ENCODE data around the gene STAT4. TPM values are rescaled to one million over a fixed set of nuclear protein-coding genes. Genes with fewer than 3 reads are reported as not detected.

Gene STAT4
- total RNA-seq, result 10 to 100 TPM; 38.0 to 51.7 TPM

DNA sequence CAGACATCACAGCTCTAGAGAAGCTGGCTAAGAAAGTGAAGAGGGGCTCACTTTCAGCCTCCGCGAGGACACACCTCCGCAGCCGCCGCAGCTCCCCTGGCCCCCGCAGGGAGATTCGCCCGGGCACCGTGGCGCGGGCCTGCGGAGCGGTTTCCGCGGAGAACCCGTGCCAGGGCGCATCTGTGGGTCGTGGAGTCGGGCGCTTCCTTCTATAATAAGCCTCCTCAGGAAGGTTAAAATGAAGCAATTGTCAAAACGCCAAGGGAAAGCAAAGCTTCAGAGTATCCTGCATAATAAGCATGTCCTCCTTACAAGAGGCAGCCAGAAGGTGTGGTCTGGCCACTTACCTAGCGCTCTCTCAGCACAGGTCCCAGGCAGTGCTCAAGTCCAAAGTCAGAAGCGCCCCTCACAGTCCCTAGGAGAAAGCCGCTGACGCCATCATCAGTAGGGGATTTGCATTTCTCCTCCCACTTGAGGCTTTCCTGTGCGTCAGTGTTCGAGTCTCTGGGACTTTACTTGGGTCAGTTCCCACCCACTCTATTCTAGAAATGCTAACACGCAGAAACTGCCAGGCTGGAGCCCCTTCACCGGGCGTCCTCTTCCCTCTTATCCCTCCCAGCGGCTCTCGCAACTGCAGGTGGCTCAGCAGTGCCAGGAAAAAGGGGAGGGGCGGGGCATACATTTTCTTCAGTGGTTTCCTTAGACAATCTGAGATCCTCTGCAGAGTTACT is at the start of gene STAT4:
Gene STAT4, minus strand, starts transcription at position 395 of the 731 bp plus-strand sequence. CDS start 2,791 bp downstream, outside the sequence.
- no peaks in the 10 kb centered on the region for H3K9me3 Mint-ChIP-seq
- peaks cover 47% of the 10 kb centered on the region for H3K4me1 Mint-ChIP-seq
- H3K4me3 Mint-ChIP-seq, result peak within 1 kb of the TSS; percentile 89
- ATAC-seq (replicated peaks), result peak; percentile 87
- H3K36me3 Mint-ChIP-seq (ENCODE audit: low read depth), result peaks cover 33% of the 10 kb centered on the region
- H3K27ac Mint-ChIP-seq, result peak within 1 kb of the TSS; percentile 92
- H3K27me3 Mint-ChIP-seq, result no peaks in the 10 kb centered on the region

DNA sequence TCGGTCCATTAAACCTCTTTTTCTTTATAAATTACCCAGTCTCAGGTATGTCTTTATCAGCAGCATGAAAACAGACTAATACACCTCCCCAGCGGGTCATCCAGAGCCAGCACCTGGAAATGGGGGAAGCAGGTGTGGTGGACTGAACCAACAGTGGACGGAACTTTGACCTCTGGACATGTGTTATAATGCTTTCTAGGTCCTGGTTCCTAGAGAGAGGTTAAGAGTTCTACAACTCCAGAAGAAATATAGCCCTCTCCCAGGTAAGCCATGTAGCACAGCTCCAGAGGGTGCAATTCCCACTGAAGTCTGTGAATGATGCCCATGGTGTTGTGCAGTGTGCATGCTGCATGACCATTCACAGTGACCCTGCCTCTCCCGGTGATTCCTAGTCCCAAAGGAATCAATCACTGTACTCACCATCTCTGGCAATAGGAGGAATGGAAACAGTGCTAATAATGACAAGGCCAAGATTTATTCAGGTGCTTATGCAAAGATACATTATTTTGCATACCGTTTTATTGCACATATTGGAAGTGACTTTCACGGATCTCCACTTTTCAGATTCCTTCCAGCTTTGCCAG is 49.2 kb upstream of the STAT4 start:
- peaks cover 15% of the 10 kb centered on the region for H3K4me1 Mint-ChIP-seq
- H3K27me3 Mint-ChIP-seq, result no peaks in the 10 kb centered on the region
- no peaks in the 10 kb centered on the region for H3K9me3 Mint-ChIP-seq

DNA sequence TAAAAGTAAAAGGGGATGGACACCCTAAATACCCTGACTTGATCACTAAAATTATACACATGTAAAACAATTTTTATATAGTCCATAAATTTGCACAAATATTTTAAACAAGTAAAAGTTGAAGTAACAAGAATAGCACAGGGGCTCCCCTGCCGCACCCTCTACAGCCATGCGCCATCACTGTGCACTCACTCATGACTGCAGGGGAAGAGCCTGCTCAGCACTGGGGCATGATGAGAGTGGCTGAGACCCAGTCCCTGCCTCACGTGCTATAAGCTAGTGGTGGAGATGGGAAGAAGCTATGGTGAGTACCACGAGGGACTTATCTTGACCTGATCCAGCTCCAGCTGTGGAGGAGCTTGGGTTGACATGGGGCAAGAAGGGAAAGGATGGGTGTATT is 47.5 kb upstream of the STAT4 start:
- Mint-ChIP-seq H3K27ac (no peak overlapping the region), H3K27me3 (no peaks in the 10 kb centered on the region), H3K9me3 (no peaks in the 10 kb centered on the region), H3K4me3 (no peak overlapping the region), H3K4me1 (peaks cover 19% of the 10 kb centered on the region), H3K36me3 (ENCODE audit: low read depth) (no peaks in the 10 kb centered on the region)
- no peak for ATAC-seq (replicated peaks)

More for the DNA sequence above, 49.2 kb upstream of the STAT4 start:
- Mint-ChIP-seq H3K27ac (no peak overlapping the region), H3K4me3 (no peak overlapping the region), H3K36me3 (ENCODE audit: low read depth) (no peaks in the 10 kb centered on the region)
- no peak for ATAC-seq (replicated peaks)

- Mint-ChIP-seq H3K27me3 (no peaks in the 10 kb centered on the region), H3K27ac (no peak overlapping the region), H3K9me3 (no peaks in the 10 kb centered on the region), H3K4me1 (peaks cover 12% of the 10 kb centered on the region), H3K36me3 (ENCODE audit: low read depth) (no peaks in the 10 kb centered on the region), H3K4me3 (no peak overlapping the region)
- ATAC-seq (replicated peaks), result no peak
Measured at GRCh38 chr2:191197096-191197495, 46.3 kb upstream of the STAT4 start.

GRCh38 chr2:191195021-191195420 is 44.2 kb upstream of the STAT4 start:
- H3K4me1 Mint-ChIP-seq, result peaks cover 14% of the 10 kb centered on the region
- no peak for ATAC-seq (replicated peaks)
- no peaks in the 10 kb centered on the region for H3K9me3 Mint-ChIP-seq
- H3K36me3 Mint-ChIP-seq (ENCODE audit: low read depth), result no peaks in the 10 kb centered on the region
- H3K4me3 Mint-ChIP-seq, result peak overlapping the region; percentile 48
- no peaks in the 10 kb centered on the region for H3K27me3 Mint-ChIP-seq
- H3K27ac Mint-ChIP-seq, result peak overlapping the region; percentile 65

- Mint-ChIP-seq H3K9me3 (no peaks in the 10 kb centered on the region), H3K36me3 (ENCODE audit: low read depth) (no peaks in the 10 kb centered on the region), H3K4me3 (no peak overlapping the region), H3K4me1 (peaks cover 23% of the 10 kb centered on the region), H3K27ac (no peak overlapping the region), H3K27me3 (no peaks in the 10 kb centered on the region)
- ATAC-seq (replicated peaks), result no peak
Measured at GRCh38 chr2:191190861-191191552, 40.2 kb upstream of the STAT4 start.

GRCh38 chr2:191190435-191190834 is 39.6 kb upstream of the STAT4 start:
- Mint-ChIP-seq H3K9me3 (no peaks in the 10 kb centered on the region), H3K4me3 (no peak overlapping the region), H3K27ac (no peak overlapping the region), H3K27me3 (no peaks in the 10 kb centered on the region), H3K4me1 (peaks cover 23% of the 10 kb centered on the region), H3K36me3 (ENCODE audit: low read depth) (no peaks in the 10 kb centered on the region)
- ATAC-seq (replicated peaks), result no peak

GRCh38 chr2:191189112-191189635 is 38.4 kb upstream of the STAT4 start:
- H3K36me3 Mint-ChIP-seq (ENCODE audit: low read depth), result no peaks in the 10 kb centered on the region
- H3K9me3 Mint-ChIP-seq, result no peaks in the 10 kb centered on the region
- H3K4me1 Mint-ChIP-seq, result peaks cover 13% of the 10 kb centered on the region
- H3K27me3 Mint-ChIP-seq, result no peaks in the 10 kb centered on the region
- H3K4me3 Mint-ChIP-seq, result peak overlapping the region; percentile 60
- H3K27ac Mint-ChIP-seq, result peak overlapping the region; percentile 17
- ATAC-seq (replicated peaks), result peak; percentile 4

- Mint-ChIP-seq H3K4me1 (peaks cover 12% of the 10 kb centered on the region), H3K27me3 (no peaks in the 10 kb centered on the region), H3K36me3 (ENCODE audit: low read depth) (no peaks in the 10 kb centered on the region), H3K27ac (peak overlapping the region; percentile 17), H3K9me3 (no peaks in the 10 kb centered on the region), H3K4me3 (peak overlapping the region; percentile 60)
- ATAC-seq (replicated peaks), result no peak
Measured at GRCh38 chr2:191188550-191189093, 37.8 kb upstream of the STAT4 start.

DNA sequence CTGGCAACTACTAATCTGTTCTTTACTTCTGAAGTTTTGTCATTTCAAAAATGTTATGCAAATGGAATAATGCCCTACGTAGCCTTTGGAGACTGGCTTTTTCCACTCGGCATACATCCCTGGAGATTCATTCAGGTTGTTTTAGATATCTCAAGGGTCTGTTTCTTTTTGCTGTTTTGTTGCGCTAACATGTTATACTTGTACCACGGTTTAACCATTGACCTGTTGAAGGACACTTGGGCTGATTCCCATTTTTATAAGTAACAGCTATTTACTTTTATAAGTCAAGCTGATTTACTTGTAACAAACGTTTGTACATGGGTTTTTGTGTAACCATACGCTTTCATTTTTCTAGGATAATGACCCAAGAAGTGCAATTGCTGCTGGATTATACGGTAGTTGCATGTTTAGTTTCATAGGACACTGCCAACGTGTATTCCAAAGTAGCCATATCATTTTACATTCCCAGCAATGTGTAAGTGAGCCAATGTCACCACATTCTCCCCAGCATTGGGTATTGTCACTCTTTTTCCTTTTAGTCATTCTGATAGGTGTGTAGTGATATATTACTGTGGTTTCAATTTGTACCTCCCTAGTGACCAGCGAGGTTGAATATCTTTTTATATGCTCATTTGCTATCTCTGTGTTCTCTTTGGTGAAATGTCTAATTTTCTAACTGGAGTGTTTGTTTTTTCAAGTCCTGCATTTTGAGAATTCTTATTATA is 36.5 kb upstream of the STAT4 start:
- Mint-ChIP-seq H3K36me3 (ENCODE audit: low read depth) (no peaks in the 10 kb centered on the region), H3K4me1 (peaks cover 12% of the 10 kb centered on the region), H3K4me3 (no peak overlapping the region), H3K27ac (no peak overlapping the region), H3K9me3 (no peaks in the 10 kb centered on the region), H3K27me3 (no peaks in the 10 kb centered on the region)
- ATAC-seq (replicated peaks), result peak; percentile 40

DNA sequence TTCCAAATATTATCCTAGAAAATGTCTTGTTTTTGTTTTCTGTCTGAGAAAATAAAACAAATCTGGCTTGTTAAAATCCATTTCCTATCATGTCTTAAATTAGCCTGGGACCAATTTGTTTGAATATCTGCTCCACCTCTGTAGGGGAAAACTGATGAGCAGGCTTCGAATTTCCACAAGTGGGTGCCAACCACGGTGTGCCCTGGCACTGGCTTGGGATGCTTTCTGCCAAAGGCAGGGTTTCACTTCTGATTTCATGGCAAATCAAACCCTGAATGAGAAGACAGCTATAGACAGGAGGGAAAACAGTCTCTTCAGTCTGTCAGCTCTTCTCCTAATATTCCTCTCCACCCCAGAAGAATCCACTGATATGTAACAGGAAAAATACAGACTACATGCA is 33.7 kb upstream of the STAT4 start:
- ATAC-seq (replicated peaks), result no peak
- H3K27ac Mint-ChIP-seq, result no peak overlapping the region

DNA sequence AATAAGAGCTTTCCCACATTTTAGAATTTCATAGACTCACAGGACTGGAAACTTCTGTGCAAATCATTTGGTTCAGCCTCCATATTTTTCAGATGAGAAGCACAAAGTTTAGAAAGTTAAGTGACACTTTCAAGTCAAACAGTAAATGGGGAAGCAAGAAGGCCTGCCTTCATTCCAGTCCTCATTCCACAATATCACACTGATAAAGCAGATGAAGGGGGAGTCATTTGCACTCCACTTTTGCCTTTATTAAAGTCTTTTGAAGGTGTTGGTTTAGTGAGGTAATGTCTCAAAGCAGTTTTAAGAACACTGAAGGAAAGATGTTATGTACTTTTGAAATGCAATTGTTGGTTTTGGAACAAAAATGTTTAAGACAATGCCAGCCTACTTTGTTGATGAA is 32.7 kb upstream of the STAT4 start:
- H3K27me3 Mint-ChIP-seq, result no peaks in the 10 kb centered on the region
- H3K4me3 Mint-ChIP-seq, result no peak overlapping the region
- H3K9me3 Mint-ChIP-seq, result no peaks in the 10 kb centered on the region
- no peak overlapping the region for H3K27ac Mint-ChIP-seq
- H3K4me1 Mint-ChIP-seq, result no peaks in the 10 kb centered on the region
- H3K36me3 Mint-ChIP-seq (ENCODE audit: low read depth), result no peaks in the 10 kb centered on the region
- no peak for ATAC-seq (replicated peaks)

More for the DNA sequence above, 33.7 kb upstream of the STAT4 start:
- Mint-ChIP-seq H3K4me1 (peaks cover 8% of the 10 kb centered on the region), H3K9me3 (no peaks in the 10 kb centered on the region), H3K36me3 (ENCODE audit: low read depth) (no peaks in the 10 kb centered on the region), H3K4me3 (no peak overlapping the region), H3K27me3 (no peaks in the 10 kb centered on the region)

GRCh38 chr2:191183081-191183480 is 32.3 kb upstream of the STAT4 start:
- Mint-ChIP-seq H3K36me3 (ENCODE audit: low read depth) (no peaks in the 10 kb centered on the region), H3K9me3 (no peaks in the 10 kb centered on the region), H3K27me3 (no peaks in the 10 kb centered on the region), H3K4me3 (no peak overlapping the region), H3K27ac (no peak overlapping the region), H3K4me1 (no peaks in the 10 kb centered on the region)
- ATAC-seq (replicated peaks), result no peak

- Mint-ChIP-seq H3K9me3 (no peaks in the 10 kb centered on the region), H3K27me3 (no peaks in the 10 kb centered on the region), H3K36me3 (ENCODE audit: low read depth) (no peaks in the 10 kb centered on the region), H3K4me3 (no peak overlapping the region), H3K4me1 (no peaks in the 10 kb centered on the region), H3K27ac (no peak overlapping the region)
- peak; percentile 44 for ATAC-seq (replicated peaks)
Measured at GRCh38 chr2:191180713-191181112, 29.9 kb upstream of the STAT4 start.

All from activated T-helper 17 cell treated with anti-CD3 and anti-CD28 coated beads, Interleukin-2, amount 50 U/mL, for 72 hours (primary cell).